Measurements from ENCODE around the gene WDR93.

The WDR93 gene

DNA sequence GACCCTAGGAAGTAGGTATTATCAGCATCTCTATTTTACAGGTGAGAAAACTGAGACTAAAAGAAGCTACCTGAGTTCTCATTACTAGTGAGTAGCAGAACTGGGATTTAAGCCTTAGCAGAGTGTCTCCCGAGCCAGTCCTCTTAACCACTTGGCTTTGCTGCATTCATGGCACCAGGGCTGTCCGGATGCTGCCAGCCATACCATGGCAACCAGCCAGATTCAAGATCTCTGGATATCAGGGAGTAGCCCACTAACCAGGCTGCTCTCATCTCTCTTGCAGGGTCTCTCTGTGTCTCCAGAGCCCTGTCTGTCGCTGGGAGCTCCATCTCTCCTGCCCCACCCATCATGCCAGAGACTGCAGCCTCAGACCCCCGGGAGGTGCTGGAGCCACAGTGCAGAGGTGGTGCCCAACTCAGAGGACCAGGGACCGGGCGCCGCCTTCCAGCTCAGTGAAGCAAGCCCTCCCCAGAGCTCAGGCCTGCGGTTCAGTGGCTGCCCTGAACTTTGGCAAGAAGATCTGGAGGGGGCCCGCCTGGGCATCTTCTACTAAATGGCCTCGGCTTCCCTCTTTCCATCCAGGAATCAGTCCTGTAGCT lies 87.3 kb downstream of the WDR93 start:
- no peak for DNase-seq

DNA sequence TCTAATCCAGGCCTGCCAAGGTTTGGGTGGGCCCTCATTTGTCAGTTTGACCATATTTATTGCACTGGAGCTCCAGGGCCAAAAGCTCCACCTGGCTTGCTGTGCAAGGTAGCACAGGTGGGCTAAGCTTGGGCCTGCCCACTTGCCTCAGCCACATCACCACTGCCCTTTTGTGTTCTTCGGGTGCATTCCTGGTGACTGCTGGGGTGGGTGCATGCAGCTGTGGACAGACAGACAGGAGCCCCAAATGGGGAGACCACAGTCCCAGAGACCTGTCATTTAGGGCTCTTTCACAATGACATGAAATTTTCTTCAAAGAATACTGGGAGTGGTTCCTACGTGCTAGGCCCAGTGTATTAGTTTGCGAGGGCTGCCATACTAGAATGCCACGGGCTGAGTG lies 88.2 kb downstream of the WDR93 start:
- H3K79me2 ChIP-seq (ENCODE audit: low read length), result no peaks in the 10 kb centered on the region
- H3K9me2 ChIP-seq (replicated peaks; ENCODE audit: insufficient read depth, low read length), result no peaks in the 10 kb centered on the region
- no peak overlapping the region for H3K4me3 ChIP-seq (ENCODE audit: low read length)
- no peaks in the 10 kb centered on the region for H4K20me1 ChIP-seq (ENCODE audit: insufficient read depth, low read length)
- no peak overlapping the region for H3K4me2 ChIP-seq (ENCODE audit: low read depth, low read length)
- H3K9me3 ChIP-seq (replicated peaks; ENCODE audit: insufficient read depth, low read length), result no peaks in the 10 kb centered on the region
- H3K4me1 ChIP-seq (ENCODE audit: low read length), result peaks cover 36% of the 10 kb centered on the region
- H3F3A ChIP-seq (ENCODE audit: insufficient read depth, low read length), result peaks cover 20% of the 10 kb centered on the region
- no peak for DNase-seq
- H3K27ac ChIP-seq (ENCODE audit: low read length), result no peak overlapping the region
- no peaks in the 10 kb centered on the region for H3K36me3 ChIP-seq (replicated peaks; ENCODE audit: insufficient read depth, low read length)
- H3K27me3 ChIP-seq (replicated peaks; ENCODE audit: insufficient read depth, low read length), result no peaks in the 10 kb centered on the region
- no peak overlapping the region for H3K9ac ChIP-seq (ENCODE audit: low read length)
- H2AFZ ChIP-seq (ENCODE audit: low read length), result no peak overlapping the region
- TF ChIP-seq, protein P1, sequence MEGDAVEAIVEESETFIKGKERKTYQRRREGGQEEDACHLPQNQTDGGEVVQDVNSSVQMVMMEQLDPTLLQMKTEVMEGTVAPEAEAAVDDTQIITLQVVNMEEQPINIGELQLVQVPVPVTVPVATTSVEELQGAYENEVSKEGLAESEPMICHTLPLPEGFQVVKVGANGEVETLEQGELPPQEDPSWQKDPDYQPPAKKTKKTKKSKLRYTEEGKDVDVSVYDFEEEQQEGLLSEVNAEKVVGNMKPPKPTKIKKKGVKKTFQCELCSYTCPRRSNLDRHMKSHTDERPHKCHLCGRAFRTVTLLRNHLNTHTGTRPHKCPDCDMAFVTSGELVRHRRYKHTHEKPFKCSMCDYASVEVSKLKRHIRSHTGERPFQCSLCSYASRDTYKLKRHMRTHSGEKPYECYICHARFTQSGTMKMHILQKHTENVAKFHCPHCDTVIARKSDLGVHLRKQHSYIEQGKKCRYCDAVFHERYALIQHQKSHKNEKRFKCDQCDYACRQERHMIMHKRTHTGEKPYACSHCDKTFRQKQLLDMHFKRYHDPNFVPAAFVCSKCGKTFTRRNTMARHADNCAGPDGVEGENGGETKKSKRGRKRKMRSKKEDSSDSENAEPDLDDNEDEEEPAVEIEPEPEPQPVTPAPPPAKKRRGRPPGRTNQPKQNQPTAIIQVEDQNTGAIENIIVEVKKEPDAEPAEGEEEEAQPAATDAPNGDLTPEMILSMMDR (IDR thresholded peaks at IDR 0.05; ENCODE audit: low read length), result no peak

More for the DNA sequence above, 87.3 kb downstream of the WDR93 start:
- H3K9ac ChIP-seq (ENCODE audit: low read length), result no peak overlapping the region
- no peak overlapping the region for H2AFZ ChIP-seq (ENCODE audit: low read length)
- H4K20me1 ChIP-seq (ENCODE audit: insufficient read depth, low read length), result no peaks in the 10 kb centered on the region
- peaks cover 36% of the 10 kb centered on the region for H3K4me1 ChIP-seq (ENCODE audit: low read length)
- H3K9me2 ChIP-seq (replicated peaks; ENCODE audit: insufficient read depth, low read length), result no peaks in the 10 kb centered on the region
- no peak overlapping the region for H3K4me2 ChIP-seq (ENCODE audit: low read depth, low read length)
- H3K79me2 ChIP-seq (ENCODE audit: low read length), result no peaks in the 10 kb centered on the region
- H3K27ac ChIP-seq (ENCODE audit: low read length), result no peak overlapping the region
- no peak overlapping the region for H3K4me3 ChIP-seq (ENCODE audit: low read length)
- TF ChIP-seq, protein P1 (IDR thresholded peaks at IDR 0.05; ENCODE audit: low read length), result no peak
- TF ChIP-seq EZH2phosphoT487 (IDR thresholded peaks at IDR 0.05; ENCODE audit: low read length), result no peak
- TF ChIP-seq EZH2 (optimal IDR thresholded peaks at IDR 0.05; ENCODE audit: low read depth, low read length), result no peak
- H3K36me3 ChIP-seq (replicated peaks; ENCODE audit: insufficient read depth, low read length), result no peaks in the 10 kb centered on the region
- H3K27me3 ChIP-seq (replicated peaks; ENCODE audit: insufficient read depth, low read length), result no peaks in the 10 kb centered on the region
- no peaks in the 10 kb centered on the region for H3K9me3 ChIP-seq (replicated peaks; ENCODE audit: insufficient read depth, low read length)
- peaks cover 20% of the 10 kb centered on the region for H3F3A ChIP-seq (ENCODE audit: insufficient read depth, low read length)

- Histone ChIP-seq H3F3A (ENCODE audit: insufficient read depth, low read length) (peaks cover 20% of the 10 kb centered on the region), H3K9ac (ENCODE audit: low read length) (peak overlapping the region; percentile 62), H3K79me2 (ENCODE audit: low read length) (no peaks in the 10 kb centered on the region), H3K36me3 (replicated peaks; ENCODE audit: insufficient read depth, low read length) (no peaks in the 10 kb centered on the region), H3K4me3 (ENCODE audit: low read length) (peak overlapping the region; percentile 24; the same call in 1 of the 2 replicates), H2AFZ (ENCODE audit: low read length) (peak overlapping the region; percentile 77), H3K9me3 (replicated peaks; ENCODE audit: insufficient read depth, low read length) (no peaks in the 10 kb centered on the region), H3K9me2 (replicated peaks; ENCODE audit: insufficient read depth, low read length) (no peaks in the 10 kb centered on the region), H3K27me3 (replicated peaks; ENCODE audit: insufficient read depth, low read length) (no peaks in the 10 kb centered on the region), H3K4me2 (ENCODE audit: low read depth, low read length) (peak overlapping the region; percentile 84), H3K27ac (ENCODE audit: low read length) (peak overlapping the region; percentile 96), H4K20me1 (ENCODE audit: insufficient read depth, low read length) (no peaks in the 10 kb centered on the region), H3K4me1 (ENCODE audit: low read length) (peaks cover 36% of the 10 kb centered on the region)
- DNase-seq, result no peak
- no peak for TF ChIP-seq EZH2 (optimal IDR thresholded peaks at IDR 0.05; ENCODE audit: low read depth, low read length)
- TF ChIP-seq EZH2phosphoT487 (IDR thresholded peaks at IDR 0.05; ENCODE audit: low read length), result no peak
- TF ChIP-seq, protein P1 (IDR thresholded peaks at IDR 0.05; ENCODE audit: low read length), result no peak
These were observed 90.0 kb downstream of the WDR93 start for GRCh38 chr15:89780601-89781000.

All from MM.1S (cell line).